ENCODE data around the gene SPEN.

SPEN gene

GRCh38 chr1:15989776-15990175 lies 142.3 kb downstream of the SPEN start:
- no peak for DNase-seq (ENCODE audit: low spot score)
